ENCODE results near the gene MEX3C. TPM values are rescaled to one million over a fixed set of nuclear protein-coding genes. Genes with fewer than 3 reads are reported as not detected.

Gene MEX3C
- polyA plus RNA-seq, 1 of the 3 experiments (the other 2 are of a cell fraction) = 25.1 TPM

DNA sequence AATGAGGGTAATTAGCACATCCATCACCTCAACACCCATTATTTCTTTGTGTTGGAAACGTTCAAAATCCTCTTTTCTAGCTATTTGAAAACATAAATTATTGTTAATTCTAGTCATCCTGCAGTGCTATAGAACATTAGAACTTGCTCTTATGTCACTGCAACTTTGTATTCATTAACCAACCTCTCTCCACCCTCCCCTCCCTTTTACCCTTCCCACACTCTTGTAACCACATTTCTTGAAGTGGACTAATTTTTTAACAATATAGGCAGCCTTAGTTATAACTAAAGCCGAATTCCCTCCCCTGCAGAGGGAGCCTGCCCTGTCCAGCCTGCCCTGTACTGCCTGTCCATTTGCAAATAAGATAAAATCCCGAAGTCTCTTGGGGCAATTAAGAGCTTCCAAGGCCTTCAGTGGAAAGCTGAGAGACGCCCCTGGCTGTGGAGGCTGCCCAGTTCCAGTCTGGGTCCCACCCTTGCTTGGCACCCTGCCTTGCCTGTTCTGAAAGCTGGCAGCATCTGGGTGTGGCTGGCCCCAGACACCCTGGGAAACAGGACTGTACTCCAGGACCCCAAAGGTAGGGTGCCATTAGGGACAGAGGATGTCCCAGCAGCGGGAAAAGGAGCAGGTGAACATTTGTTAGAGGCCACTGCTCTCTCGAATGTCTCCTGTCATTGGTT is 65.1 kb downstream of the MEX3C start:
- H3K36me3 ChIP-seq (replicated peaks in 1 of 2; ENCODE audit: control insufficient read depth in 1 of 2, insufficient read depth in 2 of 2, low read length in 1 of 2) = no peaks in the 10 kb centered on the region
- no peak overlapping the region for H3K9ac ChIP-seq
- no peak overlapping the region for H3K4me2 ChIP-seq
- H3K4me3 ChIP-seq (ENCODE audit: low read depth in 2 of 2, low read length in 1 of 2) = no peak overlapping the region
- no peaks in the 10 kb centered on the region; a peak in 1 of 4 replicates for H3K4me1 ChIP-seq (ENCODE audit: control insufficient read depth in 1 of 2, insufficient read depth in 2 of 2, low read depth in 1 of 2, low read length in 1 of 2)
- H3K27me3 ChIP-seq (ENCODE audit: insufficient read depth) = no peaks in the 10 kb centered on the region
- H2AFZ ChIP-seq (ENCODE audit: low read depth) = no peak overlapping the region
- TF ChIP-seq FOXJ3 (CRISPR knock-in tag; IDR thresholded peaks at IDR 0.05) (no peak), SMC3 (IDR thresholded peaks at IDR 0.05; ENCODE audit: low read depth, low read length) (no peak), NRF1 (IDR thresholded peaks at IDR 0.05; ENCODE audit: low read depth, low read length) (no peak), GABPA (IDR thresholded peaks at IDR 0.05; ENCODE audit: low read depth) (no peak), TAF1 (IDR thresholded peaks at IDR 0.05; ENCODE audit: borderline replicate concordance, low read depth, low read length) (no peak), CTCF (IDR thresholded peaks at IDR 0.05) (no peak), ELF1 (IDR thresholded peaks at IDR 0.05) (no peak), EP300 (IDR thresholded peaks at IDR 0.05; ENCODE audit: borderline replicate concordance in 1 of 2, low read depth in 1 of 2, low read length in 1 of 2) (no peak), NFIC (IDR thresholded peaks at IDR 0.05; ENCODE audit: borderline replicate concordance) (no peak)
- TF ChIP-seq, protein P1, sequence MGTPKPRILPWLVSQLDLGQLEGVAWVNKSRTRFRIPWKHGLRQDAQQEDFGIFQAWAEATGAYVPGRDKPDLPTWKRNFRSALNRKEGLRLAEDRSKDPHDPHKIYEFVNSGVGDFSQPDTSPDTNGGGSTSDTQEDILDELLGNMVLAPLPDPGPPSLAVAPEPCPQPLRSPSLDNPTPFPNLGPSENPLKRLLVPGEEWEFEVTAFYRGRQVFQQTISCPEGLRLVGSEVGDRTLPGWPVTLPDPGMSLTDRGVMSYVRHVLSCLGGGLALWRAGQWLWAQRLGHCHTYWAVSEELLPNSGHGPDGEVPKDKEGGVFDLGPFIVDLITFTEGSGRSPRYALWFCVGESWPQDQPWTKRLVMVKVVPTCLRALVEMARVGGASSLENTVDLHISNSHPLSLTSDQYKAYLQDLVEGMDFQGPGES (IDR thresholded peaks at IDR 0.05; ENCODE audit: low read depth, low read length) = no peak
- TF ChIP-seq, protein P2, sequence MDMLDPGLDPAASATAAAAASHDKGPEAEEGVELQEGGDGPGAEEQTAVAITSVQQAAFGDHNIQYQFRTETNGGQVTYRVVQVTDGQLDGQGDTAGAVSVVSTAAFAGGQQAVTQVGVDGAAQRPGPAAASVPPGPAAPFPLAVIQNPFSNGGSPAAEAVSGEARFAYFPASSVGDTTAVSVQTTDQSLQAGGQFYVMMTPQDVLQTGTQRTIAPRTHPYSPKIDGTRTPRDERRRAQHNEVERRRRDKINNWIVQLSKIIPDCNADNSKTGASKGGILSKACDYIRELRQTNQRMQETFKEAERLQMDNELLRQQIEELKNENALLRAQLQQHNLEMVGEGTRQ (IDR thresholded peaks at IDR 0.05; ENCODE audit: borderline replicate concordance, low read depth, low read length) = no peak
- TF ChIP-seq, protein P3, sequence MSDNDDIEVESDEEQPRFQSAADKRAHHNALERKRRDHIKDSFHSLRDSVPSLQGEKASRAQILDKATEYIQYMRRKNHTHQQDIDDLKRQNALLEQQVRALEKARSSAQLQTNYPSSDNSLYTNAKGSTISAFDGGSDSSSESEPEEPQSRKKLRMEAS (IDR thresholded peaks at IDR 0.05; ENCODE audit: low read depth) = no peak
- no peaks in the 10 kb centered on the region for H4K20me1 ChIP-seq (ENCODE audit: insufficient read depth)
- CTCF ChIA-PET = interaction anchor here (1.2 to 2.2 kb wide), 2 partner anchors 22 to 104 kb away, joined by 3 to 8 read pairs; no protein-coding TSS in a partner anchor
- no peaks in the 10 kb centered on the region for H3K9me2 ChIP-seq
- peaks cover 10% of the 10 kb centered on the region for H3F3A ChIP-seq (replicated peaks; ENCODE audit: insufficient read depth)
- no peaks in the 10 kb centered on the region for H3K79me2 ChIP-seq (ENCODE audit: insufficient read depth)
- no peaks in the 10 kb centered on the region for H3K9me3 ChIP-seq
- no peak for DNase-seq
- no peak overlapping the region for H3K27ac ChIP-seq (ENCODE audit: low read depth in 2 of 2, low read length in 1 of 2)
- 79% methylated on average over 6 of the region's 6 CpGs for WGBS (ENCODE audit: low lambda C conversion rate)
- POLR2A ChIA-PET = no interaction called here

GRCh38 chr18:51128533-51128932 is 68.9 kb downstream of the MEX3C start:
- H3K9me3 ChIP-seq = no peaks in the 10 kb centered on the region
- H3K27ac ChIP-seq (ENCODE audit: low read depth in 2 of 2, low read length in 1 of 2) = peak overlapping the region in 1 of 2 experiments; percentile 60; a peak in 1 of 4 replicates
- ChIA-PET CTCF (no interaction called here), POLR2A (no interaction called here)
- no peak for DNase-seq
- no peak overlapping the region for H3K9ac ChIP-seq
- H4K20me1 ChIP-seq (ENCODE audit: insufficient read depth) = no peaks in the 10 kb centered on the region
- H3F3A ChIP-seq (replicated peaks; ENCODE audit: insufficient read depth) = peaks cover 13% of the 10 kb centered on the region
- H3K4me1 ChIP-seq (ENCODE audit: control insufficient read depth in 1 of 2, insufficient read depth in 2 of 2, low read depth in 1 of 2, low read length in 1 of 2) = peaks cover 0 to 2% of the 10 kb centered on the region in 2 experiments; a peak in 1 of 4 replicates
- TF ChIP-seq SIN3A (IDR thresholded peaks at IDR 0.05; ENCODE audit: borderline replicate concordance, low read depth, low read length) (no peak), RCOR1 (IDR thresholded peaks at IDR 0.05; ENCODE audit: low read length) (no peak), MEF2A (IDR thresholded peaks at IDR 0.05; ENCODE audit: borderline replicate concordance, low read depth) (0 out of 2 replicates have a peak, but pooled peaks have one; percentile 46), RFX5 (IDR thresholded peaks at IDR 0.05; ENCODE audit: low read length) (no peak), FOSL2 (IDR thresholded peaks at IDR 0.05; ENCODE audit: borderline replicate concordance, low read depth) (peak; percentile 49; the same call in 1 of the 2 replicates), JUND (IDR thresholded peaks at IDR 0.05) (peak; percentile 43; the same call in 1 of the 2 replicates), POLR2AphosphoS5 (IDR thresholded peaks at IDR 0.05; ENCODE audit: low read depth, low read length) (no peak), TCF12 (IDR thresholded peaks at IDR 0.05) (peak; percentile 61), EP300 (IDR thresholded peaks at IDR 0.05; ENCODE audit: borderline replicate concordance in 1 of 2, low read depth in 1 of 2, low read length in 1 of 2) (peak in 1 of 2 experiments; percentile 44; a peak in 1 of 4 replicates), NFIC (IDR thresholded peaks at IDR 0.05; ENCODE audit: borderline replicate concordance) (0 out of 2 replicates have a peak, but pooled peaks have one; percentile 18)
- TF ChIP-seq, protein P4, sequence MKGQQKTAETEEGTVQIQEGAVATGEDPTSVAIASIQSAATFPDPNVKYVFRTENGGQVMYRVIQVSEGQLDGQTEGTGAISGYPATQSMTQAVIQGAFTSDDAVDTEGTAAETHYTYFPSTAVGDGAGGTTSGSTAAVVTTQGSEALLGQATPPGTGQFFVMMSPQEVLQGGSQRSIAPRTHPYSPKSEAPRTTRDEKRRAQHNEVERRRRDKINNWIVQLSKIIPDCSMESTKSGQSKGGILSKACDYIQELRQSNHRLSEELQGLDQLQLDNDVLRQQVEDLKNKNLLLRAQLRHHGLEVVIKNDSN (IDR thresholded peaks at IDR 0.05; ENCODE audit: borderline replicate concordance, low read depth) = peak; percentile 71; the same call in 1 of the 2 replicates
- TF ChIP-seq, protein P5, sequence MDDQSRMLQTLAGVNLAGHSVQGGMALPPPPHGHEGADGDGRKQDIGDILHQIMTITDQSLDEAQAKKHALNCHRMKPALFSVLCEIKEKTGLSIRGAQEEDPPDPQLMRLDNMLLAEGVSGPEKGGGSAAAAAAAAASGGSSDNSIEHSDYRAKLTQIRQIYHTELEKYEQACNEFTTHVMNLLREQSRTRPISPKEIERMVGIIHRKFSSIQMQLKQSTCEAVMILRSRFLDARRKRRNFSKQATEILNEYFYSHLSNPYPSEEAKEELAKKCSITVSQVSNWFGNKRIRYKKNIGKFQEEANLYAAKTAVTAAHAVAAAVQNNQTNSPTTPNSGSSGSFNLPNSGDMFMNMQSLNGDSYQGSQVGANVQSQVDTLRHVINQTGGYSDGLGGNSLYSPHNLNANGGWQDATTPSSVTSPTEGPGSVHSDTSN (IDR thresholded peaks at IDR 0.05) = peak; percentile 88
- 35% methylated on average over 4 of the region's 4 CpGs for WGBS (ENCODE audit: low lambda C conversion rate)
- H3K79me2 ChIP-seq (ENCODE audit: insufficient read depth) = no peaks in the 10 kb centered on the region
- H3K36me3 ChIP-seq (replicated peaks in 1 of 2; ENCODE audit: control insufficient read depth in 1 of 2, insufficient read depth in 2 of 2, low read length in 1 of 2) = no peaks in the 10 kb centered on the region
- no peak overlapping the region for H2AFZ ChIP-seq (ENCODE audit: low read depth)
- H3K27me3 ChIP-seq (ENCODE audit: insufficient read depth) = no peaks in the 10 kb centered on the region
- H3K4me2 ChIP-seq = peak overlapping the region; percentile 40; the same call in 1 of the 2 replicates
- H3K4me3 ChIP-seq (ENCODE audit: low read depth in 2 of 2, low read length in 1 of 2) = 0 out of 4 replicates have a peak overlapping the region, but pooled peaks of 1 of the 2 experiments have one; percentile 20
- H3K9me2 ChIP-seq = no peaks in the 10 kb centered on the region
